Aorta (tissue), 5 donors: ENCODE data around the gene ANKDD1B. TPM values are rescaled to one million over a fixed set of nuclear protein-coding genes. Genes with fewer than 3 reads are reported as not detected.

Source experiments
- ATAC-seq: fragments of 200-7000 bp; cut with Tn5 transposase; one replicate; pipeline ENCODE4 v1.9.1; 2022; ENCODE audit warnings: moderate library complexity; ENCODE audit not compliant: low FRiP score
- DNase-seq, 2 donors: peaks; one replicate each; pipeline ENCODE4 v3.0.0-alpha.2; 2020
- H3K27ac ChIP-seq, 2 donors: one replicate each; pipeline ENCODE4 v1.5.1; 2013; ENCODE audit warnings: low read length in 2 of 2, mild to moderate bottlenecking in 2 of 2, moderate library complexity in 2 of 2, control low read depth in 1 of 2, inconsistent platforms in 1 of 2, low read depth in 1 of 2
- H3K27me3 ChIP-seq, 2 donors: one replicate each; pipeline ENCODE4 v1.6.1; 2013; ENCODE audit warnings: control low read depth in 1 of 2, low read length in 1 of 2, mild to moderate bottlenecking in 1 of 2, moderate library complexity in 1 of 2; ENCODE audit not compliant: insufficient read depth in 2 of 2, control insufficient read depth in 1 of 2
- H3K36me3 ChIP-seq, 2 donors: one replicate each; pipeline ENCODE4 v1.6.1; 2013; ENCODE audit warnings: control low read depth in 1 of 2, low read length in 1 of 2, mild to moderate bottlenecking in 1 of 2; ENCODE audit not compliant: insufficient read depth in 2 of 2, control insufficient read depth in 1 of 2
- H3K4me1 ChIP-seq, 2 donors: one replicate each; pipeline ENCODE4 v1.6.1; 2013; ENCODE audit warnings: low read length in 2 of 2, control low read depth in 1 of 2, mild to moderate bottlenecking in 1 of 2, moderate library complexity in 1 of 2; ENCODE audit not compliant: insufficient read depth in 2 of 2, control insufficient read depth in 1 of 2
- H3K4me3 ChIP-seq, 2 donors: one replicate each; pipeline ENCODE4 v1.5.1; 2013; ENCODE audit warnings: low read length in 2 of 2, control low read depth in 1 of 2, mild to moderate bottlenecking in 1 of 2
- H3K9me3 ChIP-seq: one replicate; pipeline ENCODE4 v1.6.1; 2013; ENCODE audit warnings: mild to moderate bottlenecking, low read length; ENCODE audit not compliant: control insufficient read depth
- WGBS, 2 donors: extraction: QIAGEN DNeasy Blood & Tissue Kit; methylation state at CpG; one replicate each; pipeline ENCODE4 v1.1.7; 2013; 5-methylcytosine and 5-hydroxymethylcytosine counted together
- intact Hi-C, 2 donors: fragments of 100-400 bp; cut with DNase I; formaldehyde crosslinking; loops; one replicate each; pipeline versions ENCODE4 v1.14.2 to v1.15.0; 2022
- polyA plus RNA-seq, 2 donors: library from polyadenylated mRNA; stranded (reverse); fragments of 200-250 nt; gene quantifications; one replicate each; pipeline ENCODE4 v1.2.3, GENCODE V29; 2013
- total RNA-seq, 2 donors: library from RNA; stranded (reverse); fragmentation: NEBNext Ultra II Directional; extraction: Animal tissue kit (Norgen Biotek cat#: 25700); gene quantifications; one replicate each; pipeline ENCODE4 v1.2.1, GENCODE V29; 2021
- donor health status: healthy with polysubstance abuse.
- donor health status: Bipolar disorder and iron deficiency.
- donor health status: DM: no; HTN: no; CAD: no.
- donor health status: DM: no; HTN: no; CAD: no.
- donor health status: DM: yes; HTN: yes; CAD: no.

Gene ANKDD1B
- total and polyA plus RNA-seq, 4 donors = 0.61 to 2.1 (median 0.88) TPM; not detected in 1

GRCh38 chr5:75712091-75712490 lies 100.8 kb downstream of the ANKDD1B start:
- Histone ChIP-seq H3K4me3 (no peak overlapping the region), H3K27me3 (no peaks in the 10 kb centered on the region), H3K4me1 (no peaks in the 10 kb centered on the region), H3K36me3 (peaks cover 0 to 3% of the 10 kb centered on the region in 2 donors), H3K27ac (no peak overlapping the region), H3K9me3 (no peaks in the 10 kb centered on the region)
- ATAC-seq (no peak), DNase-seq (no peak)
- WGBS, 2 donors = 97 to 98% methylated on average over 2 of the region's 2 CpGs
- intact Hi-C loops = loop anchor here in 1 of 2 donors (10.0 kb wide), 1 partner anchor 197 kb away; the partner anchor contains the start of genes CERT1 and POLK

GRCh38 chr5:75716715-75717081 lies 105.4 kb downstream of the ANKDD1B start:
- DNase-seq (peak in 1 of 2 donors; percentile 48), ATAC-seq (no peak)
- Histone ChIP-seq H3K27me3 (no peaks in the 10 kb centered on the region), H3K4me3 (peak overlapping the region; percentile 58 to 71), H3K27ac (peak overlapping the region in 1 of 2 donors; percentile 80), H3K4me1 (no peaks in the 10 kb centered on the region), H3K9me3 (no peaks in the 10 kb centered on the region), H3K36me3 (no peaks in the 10 kb centered on the region)
- WGBS, 2 donors = 2% methylated on average over 7 of the region's 7 CpGs
- intact Hi-C loops = loop anchor here in 1 of 2 donors (10.0 kb wide), 1 partner anchor 202 kb away; the partner anchor contains the start of genes CERT1 and POLK

DNA sequence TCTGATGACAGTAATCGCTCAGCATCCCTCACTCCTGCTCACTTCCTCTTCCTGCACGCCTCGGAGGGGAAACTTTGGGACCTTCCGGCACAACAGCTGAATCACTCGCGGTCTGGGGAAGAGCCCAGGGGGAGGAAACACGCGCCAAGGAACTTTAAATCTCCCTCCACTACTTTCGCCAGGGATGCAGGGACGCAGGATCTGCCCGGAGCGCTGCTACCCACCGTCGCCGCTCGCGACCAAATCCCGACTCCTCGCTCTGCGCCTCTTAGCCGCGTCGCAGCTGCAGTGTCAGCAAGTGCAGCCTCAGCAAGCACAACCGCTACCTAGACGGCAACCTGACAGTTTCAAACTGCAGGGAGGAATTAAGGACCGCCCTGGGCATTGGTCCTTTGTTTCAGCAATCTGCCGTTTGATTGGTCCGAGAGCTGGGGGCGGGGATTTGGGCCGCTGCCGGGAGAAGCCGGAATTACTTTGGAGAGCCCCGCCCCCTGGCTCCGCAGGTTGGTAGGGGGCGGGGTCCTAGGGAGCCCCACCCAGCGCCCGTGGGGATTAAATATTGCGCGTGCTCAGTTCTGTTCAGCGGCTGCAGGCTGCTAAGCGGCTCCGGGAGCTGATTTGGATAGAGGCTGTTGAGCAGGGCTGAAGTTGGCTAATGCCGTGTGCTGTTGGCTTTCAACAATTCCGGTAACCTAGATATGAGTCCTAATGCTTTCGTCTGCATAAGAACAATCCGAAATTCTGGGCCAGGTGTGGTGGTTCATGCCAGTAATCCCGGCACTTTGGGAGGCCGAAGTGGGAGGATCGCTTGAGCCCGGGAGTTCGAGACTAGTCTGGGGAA lies 106.0 kb downstream of the ANKDD1B start, which contains the start of gene POC5:
TSS of gene POC5 (minus strand) at position 356 of the 841 bp plus-strand sequence. CDS start 4,500 bp downstream, outside the sequence.
- Histone ChIP-seq H3K4me3 (peak within 1 kb of the TSS; percentile 58 to 71), H3K36me3 (no peaks in the 10 kb centered on the region), H3K4me1 (no peaks in the 10 kb centered on the region), H3K27me3 (no peaks in the 10 kb centered on the region), H3K9me3 (no peaks in the 10 kb centered on the region), H3K27ac (peak within 1 kb of the TSS in 1 of 2 donors; percentile 80)
- ATAC-seq (peak; percentile 99), DNase-seq (peak; percentile 98 to 99)
- 8 to 9% methylated on average over 51 of the region's 51 CpGs for WGBS, 2 donors
- intact Hi-C loops = loop anchor here in 1 of 2 donors (10.0 kb wide), 1 partner anchor 203 kb away; the partner anchor contains the start of genes CERT1 and POLK

GRCh38 chr5:75720882-75721281 lies 109.6 kb downstream of the ANKDD1B start:
- Histone ChIP-seq H3K27me3 (no peaks in the 10 kb centered on the region), H3K36me3 (no peaks in the 10 kb centered on the region), H3K4me3 (no peak overlapping the region), H3K27ac (no peak overlapping the region), H3K4me1 (no peaks in the 10 kb centered on the region), H3K9me3 (no peaks in the 10 kb centered on the region)
- DNase-seq = no peak
- intact Hi-C loops = no loop called here
- WGBS, 2 donors = 84% methylated on average over 5 of the region's 5 CpGs
- no peak for ATAC-seq

Other genes starting within 250 kb of the ANKDD1B start
- 10 to 100 TPM; 33.2 to 41.7 TPM for gene CERT1, start 99.8 kb upstream of the ANKDD1B start, total RNA-seq
- 10 to 100 TPM; 14.5 to 16.0 TPM for gene CERT1, start 99.8 kb upstream of the ANKDD1B start, polyA plus RNA-seq
- 10 to 100 TPM; 45.1 to 58.4 TPM for gene POLK, start 99.6 kb upstream of the ANKDD1B start, total RNA-seq
- 1 to 10 TPM; 8.1 to 9.3 TPM for gene POLK, start 99.6 kb upstream of the ANKDD1B start, polyA plus RNA-seq
- 10 to 100 TPM in 1 of 2 donors, 1 to 10 TPM in 1; 8.7 to 11.8 TPM for gene POC5, start 106.0 kb downstream of the ANKDD1B start, total RNA-seq
- gene POC5, start 106.0 kb downstream of the ANKDD1B start, polyA plus RNA-seq = 1 to 10 TPM; 6.1 to 7.4 TPM